ENCODE results near the gene NAV1.

- no peak for TF ChIP-seq CTCF (conservative IDR thresholded peaks at IDR 0.05)
- TF ChIP-seq EZH2 (IDR thresholded peaks at IDR 0.05; ENCODE audit: low read depth): no peak
Observed at GRCh38 chr1:201586806-201587205, 47.9 kb downstream of the NAV1 start.
